HuH-7.5 (cell line): ENCODE data around the gene PPIE.

ENCODE experiments used
- DNase-seq: peaks from one replicate; pipeline ENCODE4 v3.0.0; 2011; ENCODE audit warnings: low spot score

Gene PPIE

GRCh38 chr1:39720094-39720999 lies 18.3 kb upstream of the PPIE start:
- DNase-seq, result no peak

GRCh38 chr1:39721664-39722063 lies 17.0 kb upstream of the PPIE start:
- no peak for DNase-seq

- DNase-seq, result no peak
Measured at GRCh38 chr1:39722495-39722894, 16.2 kb upstream of the PPIE start.

- no peak for DNase-seq
Measured at GRCh38 chr1:39726600-39726999, 12.1 kb upstream of the PPIE start.

- DNase-seq, result no peak
Measured at GRCh38 chr1:39727221-39727931, 11.3 kb upstream of the PPIE start.

- DNase-seq, result no peak
Measured at GRCh38 chr1:39727932-39728317, 10.8 kb upstream of the PPIE start.

GRCh38 chr1:39729030-39729429 lies 9.7 kb upstream of the PPIE start:
- DNase-seq, result no peak

GRCh38 chr1:39729842-39730241 lies 8.8 kb upstream of the PPIE start:
- DNase-seq, result no peak

- DNase-seq, result no peak
Measured at GRCh38 chr1:39732730-39733129, 6.0 kb upstream of the PPIE start.

- no peak for DNase-seq
Measured at GRCh38 chr1:39733161-39733560, 5.5 kb upstream of the PPIE start.

- DNase-seq, result no peak
Measured at GRCh38 chr1:39735731-39736130, 3.0 kb upstream of the PPIE start.

- DNase-seq, result no peak
Measured at GRCh38 chr1:39737546-39738169, 1.0 kb upstream of the PPIE start.

GRCh38 chr1:39745016-39745670 lies 6.5 kb downstream of the PPIE start:
- no peak for DNase-seq

- no peak for DNase-seq
Measured at GRCh38 chr1:39751595-39751994, 12.9 kb downstream of the PPIE start.

GRCh38 chr1:39752703-39753102 lies 14.0 kb downstream of the PPIE start:
- DNase-seq, result no peak

- no peak for DNase-seq
Measured at GRCh38 chr1:39753132-39754025, 14.7 kb downstream of the PPIE start.

GRCh38 chr1:39754026-39754570 lies 15.4 kb downstream of the PPIE start:
- no peak for DNase-seq

GRCh38 chr1:39754906-39755504 lies 16.3 kb downstream of the PPIE start:
- DNase-seq, result no peak

GRCh38 chr1:39755965-39756659 lies 17.4 kb downstream of the PPIE start:
- no peak for DNase-seq

- no peak for DNase-seq
Measured at GRCh38 chr1:39757501-39757900, 18.8 kb downstream of the PPIE start.
